Stimulated activated CD4-positive, alpha-beta T cell treated with anti-CD3 and anti-CD28 coated beads, Interleukin-1b, Interleukin-23, amount 100 ng/mL, for 4 hours (primary cell): Measurements from ENCODE around the gene ALG11.
A peak's percentile ranks its signal among the peaks of the same experiment; 100 is the strongest.

Experiments used
- DNase-seq, 2 donors: peaks; one replicate each; pipeline ENCODE4 v3.0.0-alpha.2; 2020; ENCODE audit warnings: low read depth in 2 of 2

The ALG11 gene

DNA sequence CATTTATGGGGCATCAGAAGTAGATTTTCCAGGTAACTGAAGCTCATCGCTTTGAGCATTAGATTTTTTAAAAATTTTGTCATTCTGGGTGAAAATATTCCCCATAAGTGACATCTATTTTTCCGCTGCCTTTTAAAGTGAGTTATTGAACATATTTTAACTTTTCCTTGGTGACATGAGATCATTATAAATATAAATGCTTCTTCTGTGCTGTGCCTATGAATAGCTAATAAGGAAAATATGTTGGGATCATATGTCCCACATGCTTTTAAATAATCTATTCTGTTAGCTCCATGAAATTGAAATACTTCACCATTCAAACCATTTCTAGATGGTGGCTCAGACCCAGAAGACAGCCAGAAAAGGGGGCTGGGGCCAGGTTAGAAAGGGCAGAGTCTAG, 15.0 kb upstream of the ALG11 start:
- DNase-seq, result no peak

DNA sequence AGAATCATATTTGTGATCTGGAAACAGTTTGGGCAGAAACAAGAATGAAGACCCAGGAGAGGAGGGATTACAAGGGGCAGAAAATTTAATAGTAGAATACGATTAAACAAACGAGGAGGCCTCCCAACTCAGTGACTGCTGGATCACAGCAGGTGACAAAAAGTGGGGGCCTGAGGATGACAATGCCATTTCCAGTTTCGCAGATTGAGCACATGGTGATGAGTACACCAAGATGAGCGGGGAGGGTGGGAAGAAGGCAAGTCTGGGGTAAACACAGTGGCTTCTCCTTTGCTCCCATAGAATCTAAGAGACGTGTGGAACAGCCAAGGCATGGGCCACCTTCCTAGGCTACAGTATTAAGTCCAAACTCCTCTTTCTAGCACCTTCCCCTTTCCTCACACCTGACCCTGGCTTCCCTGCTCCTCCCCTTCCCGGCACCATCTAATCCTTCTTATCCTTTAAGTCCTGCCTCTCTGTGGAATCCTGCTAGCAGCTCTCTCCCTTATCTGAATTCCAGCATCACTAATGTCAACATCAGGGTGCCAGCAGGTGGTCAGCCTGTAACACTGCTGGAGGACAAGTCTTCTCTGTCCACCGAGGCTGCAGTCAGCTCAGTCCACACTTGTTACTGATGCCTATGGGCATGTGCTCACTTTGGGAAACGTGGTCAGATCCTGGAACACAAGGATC, 14.4 kb upstream of the ALG11 start:
- DNase-seq, result no peak

DNA sequence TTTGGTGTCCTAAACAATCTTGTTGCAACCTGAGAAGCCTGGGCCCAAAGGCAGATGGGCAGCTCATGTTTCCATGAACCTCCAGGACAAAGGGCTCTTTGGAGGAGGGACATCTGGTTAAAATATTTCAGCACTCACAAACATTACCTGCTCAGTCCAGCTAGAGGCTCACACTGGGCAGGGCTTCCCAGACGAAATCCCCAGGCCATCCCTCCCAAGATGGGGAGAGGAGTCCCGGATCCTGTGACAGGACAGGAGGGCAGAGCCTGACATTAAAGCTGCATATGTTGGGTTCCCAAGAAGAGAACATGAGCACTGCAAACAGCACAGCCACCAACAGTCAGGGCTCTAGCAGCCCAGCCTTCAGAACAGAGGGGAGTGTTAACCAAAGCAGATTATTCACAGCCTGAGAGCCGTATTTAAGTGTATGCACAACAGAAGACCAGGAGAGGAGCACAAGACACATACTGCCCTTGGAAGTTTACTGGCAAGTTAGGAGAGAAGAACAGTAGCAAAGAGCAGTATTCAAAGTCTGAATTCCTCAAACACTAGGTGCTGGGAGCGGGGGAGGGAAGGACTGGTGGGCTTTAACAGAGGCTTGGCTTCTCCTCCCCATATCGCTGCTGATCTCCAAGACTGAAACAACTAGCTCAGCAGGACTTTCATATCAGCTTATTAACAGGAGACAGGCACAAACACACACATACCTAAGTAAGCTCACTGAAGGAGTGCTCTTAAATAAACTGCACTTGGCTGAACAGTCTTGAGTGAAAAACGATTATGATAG, 13.3 kb upstream of the ALG11 start:
- no peak for DNase-seq

DNA sequence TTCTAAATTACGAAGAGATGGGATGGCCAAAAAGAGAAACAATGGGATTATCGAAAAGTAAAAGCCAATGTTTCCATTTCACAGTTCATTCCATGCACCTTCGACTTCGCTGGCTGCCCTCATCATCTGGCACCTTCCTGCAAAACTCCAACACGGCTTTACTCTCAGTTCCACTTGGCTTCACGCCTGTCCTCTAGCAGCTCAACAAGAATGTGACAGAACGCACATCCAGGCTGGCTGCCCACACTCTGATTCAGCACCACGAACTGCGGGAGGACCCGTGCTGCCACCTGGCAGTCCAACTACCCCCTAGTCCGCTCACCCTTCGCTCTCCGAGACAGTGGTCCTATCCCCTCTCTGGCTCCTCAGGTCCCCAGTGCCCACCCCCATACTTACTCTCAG, 12.7 kb upstream of the ALG11 start:
- DNase-seq, result no peak

DNA sequence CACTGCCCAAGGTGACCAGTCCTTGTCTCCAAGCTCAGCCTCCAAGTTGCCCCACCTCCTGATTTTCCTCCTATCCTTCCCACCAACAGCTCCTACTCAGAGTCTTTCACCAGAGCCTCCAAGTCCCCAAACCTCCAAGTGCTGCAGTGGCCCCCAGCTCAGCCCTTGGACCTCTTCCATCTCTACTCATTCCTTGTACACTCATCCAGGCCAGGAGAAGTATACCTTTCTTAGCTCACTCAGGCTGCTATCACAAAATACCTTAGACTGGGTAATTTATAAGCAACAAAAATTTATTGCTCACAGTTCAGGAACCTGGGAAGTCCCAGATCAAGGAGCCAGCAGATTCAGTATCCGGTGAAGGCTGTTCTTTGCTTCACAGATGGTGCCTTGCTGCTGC, 12.3 kb upstream of the ALG11 start:
- DNase-seq, result no peak

DNA sequence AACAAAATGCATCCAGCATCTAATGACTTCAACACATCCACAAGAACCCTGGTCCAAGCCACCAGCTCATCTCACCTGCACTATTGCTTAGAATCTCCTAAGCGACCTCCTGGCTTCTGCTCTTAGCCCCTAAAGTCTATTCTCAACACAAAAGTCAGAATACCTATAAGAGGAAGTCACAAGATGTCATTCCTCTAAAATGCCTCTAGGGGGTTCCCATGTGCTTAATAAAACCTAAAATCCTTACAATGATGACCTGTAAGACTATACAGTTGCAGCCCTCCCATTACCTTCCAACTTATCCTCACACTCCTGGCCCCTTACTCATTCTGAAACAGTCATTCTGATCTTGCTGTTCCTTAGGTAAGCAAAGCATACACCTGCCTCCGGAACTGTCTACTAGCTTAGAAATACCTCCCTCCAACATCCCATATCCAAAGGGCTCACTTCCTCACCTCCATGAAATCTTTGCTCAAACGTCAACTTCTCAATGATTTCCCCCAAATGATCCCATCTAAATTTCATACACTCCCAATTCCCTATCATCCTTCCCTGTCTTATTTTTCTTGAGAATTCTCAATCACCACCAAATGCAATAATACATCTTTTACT, 11.0 kb upstream of the ALG11 start:
- no peak for DNase-seq

DNA sequence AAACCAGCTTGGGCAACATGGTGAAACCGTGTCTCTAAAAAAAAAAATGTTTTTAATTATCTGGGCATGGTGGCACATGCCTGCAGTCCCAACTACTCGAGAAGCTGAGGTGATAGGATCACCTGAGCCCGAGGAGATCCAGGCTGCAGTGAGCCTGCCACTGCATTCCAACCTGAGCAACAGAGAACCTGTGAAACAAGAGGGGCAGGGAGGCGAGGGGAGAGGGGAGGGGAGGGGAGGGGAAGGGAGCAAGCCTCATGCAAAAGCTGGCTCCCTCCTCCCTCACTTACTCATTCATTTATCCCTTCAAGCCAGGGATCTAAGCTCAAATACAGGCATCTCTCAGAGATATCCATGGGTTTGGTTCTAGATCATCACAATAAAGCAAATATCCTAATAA, 9.8 kb upstream of the ALG11 start:
- DNase-seq, result no peak

DNA sequence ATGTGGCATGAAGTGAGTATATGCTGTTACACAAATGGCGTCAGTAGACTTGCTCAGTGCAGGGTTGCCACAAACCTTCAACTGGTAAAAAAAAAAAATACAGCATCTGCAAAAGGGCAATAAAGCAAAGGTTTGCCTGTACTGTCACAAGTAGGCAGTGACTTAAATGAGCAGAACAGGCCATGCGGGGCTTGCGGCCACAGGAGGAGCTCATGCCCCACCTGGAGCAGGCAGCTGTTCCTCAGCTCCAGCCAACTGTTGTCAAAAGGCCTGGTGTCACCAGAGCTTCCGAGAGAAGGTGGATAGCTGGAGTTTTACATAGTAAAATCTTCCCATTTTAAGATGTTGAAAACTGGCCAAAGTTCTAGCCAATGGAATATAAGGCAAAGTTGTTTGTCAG, 8.7 kb upstream of the ALG11 start:
- no peak for DNase-seq

DNA sequence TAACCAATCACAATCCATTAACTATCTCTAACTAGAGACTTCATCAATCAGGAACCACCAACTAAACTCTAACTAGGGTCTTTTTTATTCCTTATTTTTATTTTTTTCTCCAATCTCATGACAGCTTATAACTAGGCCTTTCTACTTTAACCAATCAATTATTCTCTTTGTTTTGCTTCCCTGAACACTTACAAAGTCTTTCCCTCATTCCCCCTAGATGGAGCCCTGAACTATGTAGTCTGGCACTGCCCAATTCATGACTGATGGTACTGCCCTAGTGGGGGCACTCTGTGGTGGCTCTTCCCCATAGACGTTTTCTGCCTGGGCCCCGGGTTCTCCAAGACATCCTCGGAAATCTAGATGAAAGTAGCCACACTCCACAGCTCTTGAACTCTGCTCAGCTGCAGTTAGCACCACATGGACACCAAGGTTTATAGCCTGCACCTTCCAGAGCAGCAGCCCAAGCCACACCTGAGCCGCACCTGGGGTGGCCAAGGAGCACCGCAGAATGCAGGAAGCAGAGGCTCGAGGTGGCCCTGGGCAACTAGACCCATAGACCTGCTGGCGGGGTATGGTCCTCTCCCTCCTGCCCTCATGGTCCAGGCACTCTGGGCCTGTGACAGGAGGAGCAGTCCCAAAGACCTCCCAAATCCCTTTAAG, 7.6 kb upstream of the ALG11 start:
- DNase-seq, result no peak

DNA sequence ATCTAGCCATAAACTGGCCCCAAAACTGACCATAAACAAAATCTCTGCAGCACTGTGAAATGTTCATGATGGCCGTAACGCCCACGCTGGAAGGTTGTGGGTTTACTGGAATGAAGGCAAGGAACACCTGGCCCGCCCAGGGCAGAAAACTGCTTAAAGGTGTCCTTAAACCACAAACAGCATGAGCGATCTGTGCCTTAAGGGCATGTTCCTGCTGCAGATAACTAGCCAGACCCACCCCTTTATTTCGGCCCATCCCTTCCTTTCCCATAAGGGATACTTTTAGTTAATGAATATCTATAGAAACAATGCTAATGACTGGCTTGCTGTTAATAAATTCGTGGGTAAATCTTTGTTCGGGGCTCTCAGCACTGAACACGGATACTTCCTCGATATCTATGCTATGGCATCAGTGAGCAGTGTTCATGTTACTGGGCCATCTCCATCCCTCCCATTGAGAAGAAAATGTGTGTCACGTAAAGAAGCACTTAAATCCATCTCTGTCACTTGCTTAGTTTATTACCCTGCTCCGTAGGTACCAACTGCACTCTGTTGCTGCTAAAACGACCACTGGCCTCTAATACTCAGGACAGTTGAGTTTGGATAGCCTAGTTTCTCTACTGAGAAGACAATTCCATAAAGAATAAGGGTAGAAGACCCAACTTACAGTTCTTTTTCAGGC, 6.2 kb upstream of the ALG11 start:
- DNase-seq, result no peak

DNA sequence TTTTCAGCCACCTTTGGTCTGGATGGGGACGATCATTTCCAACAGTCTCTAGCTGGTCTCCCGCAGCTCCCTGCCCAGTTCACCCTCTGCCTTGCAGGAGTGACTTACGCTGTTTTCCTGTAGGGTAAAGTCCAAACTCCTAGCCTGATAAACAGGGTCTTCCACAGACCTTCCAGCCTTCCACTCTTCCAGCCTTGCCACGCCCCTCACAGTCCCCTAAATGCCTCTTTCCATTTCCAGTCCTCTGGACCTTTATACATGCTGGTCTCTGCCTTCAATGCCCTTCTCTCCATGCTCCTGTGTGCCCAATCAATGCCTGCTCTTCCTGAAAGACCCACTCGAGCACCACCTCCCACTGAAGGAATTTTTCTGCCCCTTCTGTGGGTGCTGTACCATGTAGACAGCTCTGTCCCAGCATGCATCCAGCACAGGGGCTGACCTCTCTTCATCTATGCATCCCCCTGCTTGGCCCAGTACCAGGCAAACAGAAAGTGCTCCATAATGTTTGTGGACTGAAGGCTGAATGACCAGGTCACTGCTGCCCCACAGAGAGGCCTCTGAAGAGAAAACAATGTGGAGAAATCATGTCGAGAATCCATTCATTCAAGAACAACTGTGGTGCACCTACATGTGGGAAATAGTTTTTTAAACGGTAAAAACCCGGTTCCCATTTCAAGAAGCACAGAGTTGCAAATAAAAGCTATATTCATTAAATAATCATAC, 5.5 kb upstream of the ALG11 start:
- no peak for DNase-seq

DNA sequence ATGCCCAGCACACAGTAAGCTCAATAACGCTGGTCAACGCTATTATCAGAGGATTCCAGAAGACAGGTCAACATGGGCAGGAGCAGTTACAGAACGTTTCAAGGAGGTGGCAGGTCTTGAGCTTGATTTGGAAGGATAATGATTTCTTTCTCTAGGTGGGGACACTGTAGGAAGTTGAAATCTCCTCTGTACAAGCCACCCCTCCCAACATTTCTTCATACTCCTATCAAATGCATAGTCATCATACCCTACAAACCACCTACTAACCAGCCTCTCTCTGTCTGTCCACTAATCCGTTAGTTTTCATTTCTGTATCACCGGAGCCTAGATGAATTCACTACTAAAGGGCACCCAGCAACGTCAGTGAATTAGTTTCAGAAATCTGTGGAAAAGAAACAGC, 2.3 kb upstream of the ALG11 start:
- DNase-seq, result no peak

DNA sequence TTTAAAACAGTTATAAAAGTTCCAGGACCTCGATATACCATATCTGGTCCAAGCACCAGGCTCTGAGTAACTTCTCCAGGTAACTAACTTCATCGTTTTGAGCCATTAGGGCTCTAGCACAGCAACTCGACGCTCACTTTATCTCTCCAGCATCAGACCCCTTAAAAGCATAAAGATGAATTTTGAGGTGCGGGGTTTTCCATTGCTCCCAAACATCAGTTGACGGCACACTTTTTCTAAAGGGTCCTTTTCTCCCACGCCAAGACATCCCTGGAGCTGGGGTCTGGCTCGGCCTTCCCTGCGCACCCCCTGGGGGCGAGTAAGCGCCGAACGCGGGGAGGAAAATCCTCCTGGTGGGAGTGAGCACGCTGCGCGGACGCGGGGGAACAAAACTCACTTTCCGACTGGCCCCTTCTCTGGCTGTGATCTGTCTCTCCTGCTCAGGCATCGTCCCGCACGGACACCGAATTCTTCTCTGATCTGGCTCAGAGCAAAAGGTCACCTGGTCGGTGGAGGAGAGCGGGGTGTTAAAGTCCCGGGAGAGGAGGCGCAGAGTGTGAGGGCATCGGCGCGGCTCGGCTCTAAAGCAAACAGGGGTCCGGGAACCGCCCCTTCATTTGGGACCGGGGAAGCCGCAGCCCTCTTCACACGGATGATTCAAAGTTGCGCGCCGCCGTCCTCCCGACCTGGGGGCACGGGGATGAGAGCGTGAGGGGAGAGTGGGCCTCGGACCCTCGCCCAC, 1.1 kb upstream of the ALG11 start, which contains the start of gene ATP7B:
Gene ATP7B, minus strand, starts transcription at position 561 of the 742 bp plus-strand sequence. Its CDS starts 113 bp downstream, at position 448.
- DNase-seq, result peak in 1 of 2 donors; percentile 3

DNA sequence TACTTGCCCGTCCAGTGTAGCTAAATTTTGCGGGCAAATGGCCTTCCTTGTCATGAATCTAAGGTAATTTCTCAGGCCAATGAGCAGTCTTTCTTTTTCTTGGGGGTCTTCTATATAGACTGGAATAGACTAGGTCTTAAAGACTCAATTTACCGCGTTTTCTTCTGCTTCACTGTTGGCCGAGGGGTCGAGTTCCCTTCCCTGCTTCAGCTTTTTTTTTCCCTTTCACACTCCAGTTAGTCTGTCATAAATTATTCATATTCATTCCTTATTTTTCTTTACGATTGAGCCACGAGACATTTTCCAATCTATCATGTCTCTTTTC, 276 bp downstream of the ALG11 start:
- DNase-seq, result no peak

DNA sequence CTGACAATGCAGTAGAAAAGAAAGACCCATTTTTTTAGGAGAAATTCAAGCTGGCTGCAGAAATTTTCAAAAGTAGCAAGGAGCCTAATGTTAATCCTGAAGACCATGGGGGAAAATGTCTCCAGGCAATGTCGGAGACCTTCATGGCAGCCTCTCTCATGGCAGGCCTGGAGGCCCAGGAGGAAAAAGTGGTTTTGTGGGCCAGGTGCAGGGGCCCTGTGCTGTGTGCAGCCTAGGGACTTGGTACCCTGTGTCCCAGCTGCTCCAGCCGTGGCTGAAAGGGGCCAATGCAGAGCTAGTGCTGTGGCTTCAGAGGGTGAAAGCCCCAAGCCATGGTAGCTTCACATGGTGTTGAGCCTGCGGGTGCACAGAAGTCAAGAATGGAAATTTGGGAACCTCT, 4.1 kb downstream of the ALG11 start:
- DNase-seq, result no peak

DNA sequence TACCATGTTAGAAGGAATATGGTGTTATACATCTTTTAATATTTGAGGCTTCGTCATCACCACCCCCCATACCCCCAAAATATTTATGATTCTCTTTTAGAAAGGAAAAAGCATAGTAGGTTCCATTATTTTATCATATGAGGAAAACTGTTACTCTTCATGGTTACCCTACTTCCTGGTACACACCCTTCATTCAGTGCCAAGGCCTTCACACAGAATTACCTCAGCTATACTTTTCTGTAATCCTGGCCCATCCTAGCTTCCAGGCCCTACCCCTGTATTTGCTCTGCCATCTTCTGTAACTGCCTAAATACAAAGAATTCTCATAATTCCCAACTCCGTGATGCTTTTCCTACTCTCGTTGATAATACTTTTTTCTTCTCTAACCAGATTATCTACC, 8.0 kb downstream of the ALG11 start:
- DNase-seq, result no peak

DNA sequence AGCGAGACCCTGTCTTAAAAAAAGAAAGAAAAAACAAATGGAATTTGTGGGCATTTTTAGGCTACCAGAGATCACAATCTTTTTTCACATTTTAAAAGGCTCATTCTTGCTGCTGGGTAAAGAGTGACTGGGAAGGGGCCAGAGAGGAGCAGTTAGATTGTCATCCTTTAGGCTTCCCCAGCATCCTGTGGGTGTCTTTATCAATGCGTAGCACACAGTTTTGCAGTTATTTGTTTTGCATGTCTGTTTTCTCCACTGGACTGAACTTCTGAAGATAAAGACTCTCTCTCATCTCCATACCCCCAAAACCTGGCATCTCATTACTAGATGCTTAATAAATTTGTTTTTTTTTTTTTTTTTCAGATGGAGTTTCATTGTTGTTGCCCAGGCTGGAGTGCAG, 10.2 kb downstream of the ALG11 start:
- DNase-seq, result no peak

DNA sequence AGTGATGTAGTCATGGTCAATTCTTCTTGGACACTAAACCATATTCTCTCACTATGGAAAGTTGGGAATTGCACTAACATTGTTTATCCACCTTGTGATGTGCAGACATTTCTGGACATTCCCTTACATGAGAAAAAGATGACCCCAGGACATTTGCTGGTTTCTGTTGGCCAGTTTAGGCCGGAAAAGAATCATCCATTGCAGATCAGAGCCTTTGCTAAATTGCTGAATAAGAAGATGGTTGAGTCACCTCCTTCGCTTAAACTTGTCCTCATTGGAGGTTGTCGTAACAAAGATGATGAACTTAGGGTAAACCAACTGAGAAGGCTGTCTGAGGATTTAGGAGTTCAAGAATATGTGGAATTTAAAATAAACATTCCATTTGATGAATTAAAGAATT, 12.3 kb downstream of the ALG11 start, which contains the start of gene UTP14C:
Gene UTP14C, plus strand, starts transcription at position 211 of the 400 bp plus-strand sequence. CDS start 4,114 bp downstream, outside the sequence.
- no peak for DNase-seq

DNA sequence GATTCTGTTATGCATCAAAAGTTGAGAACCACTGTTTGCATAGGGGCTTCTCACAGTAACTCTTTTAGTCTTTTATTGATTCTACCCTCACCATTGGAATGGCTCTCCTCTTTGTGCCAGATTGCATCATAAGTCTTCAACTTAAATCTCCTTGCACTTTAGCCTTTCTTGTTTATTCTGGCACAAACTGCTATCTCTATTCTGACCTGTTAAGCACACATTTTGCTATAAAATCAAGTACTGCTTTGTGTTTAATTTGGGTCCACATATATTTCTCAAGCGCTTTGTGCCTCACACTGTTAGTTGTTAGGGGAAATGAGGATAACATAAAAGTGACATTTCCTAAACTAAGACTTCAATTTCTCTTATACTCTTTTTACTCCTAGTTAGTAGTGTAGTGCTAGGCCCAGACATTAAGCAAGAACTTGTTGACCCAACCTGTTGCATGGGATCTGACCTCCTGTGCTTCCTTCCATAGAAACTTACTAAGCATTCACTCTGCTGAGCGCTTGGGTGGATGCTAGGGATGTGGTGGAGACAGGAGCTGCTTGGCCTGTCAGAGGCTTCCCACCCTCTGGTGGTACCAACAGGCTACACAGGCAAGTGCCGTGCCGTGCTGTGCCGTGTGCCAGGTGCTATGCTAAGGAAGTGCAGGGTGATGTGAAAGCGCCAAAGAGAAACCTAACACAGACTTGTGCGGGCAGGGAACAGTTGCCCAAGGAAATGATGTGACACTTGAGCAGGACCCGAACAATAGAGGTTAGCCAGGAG, 13.5 kb downstream of the ALG11 start:
- no peak for DNase-seq

DNA sequence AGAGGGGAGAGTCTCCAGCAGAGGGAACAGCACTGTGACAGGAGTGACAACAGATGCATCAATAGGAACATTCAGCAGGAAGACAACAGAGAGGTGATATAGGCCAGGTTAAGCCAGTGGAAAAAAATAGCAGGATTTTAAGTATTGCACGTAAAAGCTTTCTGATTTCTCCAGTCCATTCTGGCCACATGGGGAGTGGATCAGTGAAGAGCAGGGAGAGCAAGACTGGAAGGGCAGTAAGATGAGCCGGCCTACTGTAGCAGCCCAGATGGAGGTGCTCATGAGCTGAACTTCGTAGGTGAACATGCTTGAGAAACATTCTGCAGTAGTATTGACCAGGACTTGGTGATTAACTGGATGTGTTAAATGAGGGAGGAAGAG, 14.0 kb downstream of the ALG11 start:
- DNase-seq, result no peak
